H1 (cell line): ENCODE data around the gene CENPO. TPM values are rescaled to one million over a fixed set of nuclear protein-coding genes. Genes with fewer than 3 reads are reported as not detected.

Experiments
- CTCF ChIA-PET: fragments of 300-600 bp; sonication (Branson Sonifier 250); formaldehyde crosslinking; loops from one replicate; lab custom pipeline; 2021; ENCODE audit not compliant: partially characterized antibody; lab: Charles Lee
- POLR2A ChIA-PET: fragments of 300-600 bp; sonication (Branson Sonifier 250); formaldehyde crosslinking; loops from one replicate; lab custom pipeline; 2021; ENCODE audit warnings: inconsistent platforms; ENCODE audit not compliant: partially characterized antibody; lab: Charles Lee
- DNase-seq, 2 experiments: peaks; one replicate each; pipeline versions ENCODE4 v3.0.0 to v3.0.0-alpha.2; 2010 to 2022; ENCODE audit warnings: low spot score in 2 of 2, low read depth in 1 of 2, mixed read lengths in 1 of 2
- FAIRE-seq: peaks from 2 replicates; lab custom pipeline; 2011; peaks lifted over from hg19 to GRCh38; lab: Jason Lieb, UNC
- H2AFZ ChIP-seq: 2 replicates; pipeline ENCODE4 v1.8.1; 2012; ENCODE audit warnings: low read length, inconsistent platforms
- H2AK5ac ChIP-seq: 2 replicates; pipeline ENCODE4 v1.6.1; 2013; ENCODE audit warnings: low read depth, low read length
- H2BK120ac ChIP-seq: replicated peaks from 2 replicates; pipeline ENCODE3; 2013; ENCODE audit warnings: low read depth, low read length, inconsistent platforms
- H2BK12ac ChIP-seq: 2 replicates; pipeline ENCODE4 v1.6.1; 2013; ENCODE audit warnings: low read depth, low read length
- H2BK15ac ChIP-seq: 2 replicates; pipeline ENCODE4 v1.6.1; 2013; ENCODE audit warnings: low read length
- H2BK20ac ChIP-seq: 2 replicates; pipeline ENCODE4 v1.6.1; 2013; ENCODE audit warnings: low read length
- H2BK5ac ChIP-seq: 2 replicates; pipeline ENCODE4 v1.6.1; 2013; ENCODE audit warnings: low read depth, low read length
- H3K14ac ChIP-seq: 2 replicates; pipeline ENCODE4 v1.6.1; 2013; ENCODE audit warnings: inconsistent platforms; ENCODE audit not compliant: insufficient read length
- H3K18ac ChIP-seq: 2 replicates; pipeline ENCODE4 v1.6.1; 2013; ENCODE audit warnings: low read length; ENCODE audit errors: extremely low read depth
- H3K23ac ChIP-seq: 2 replicates; pipeline ENCODE4 v1.6.1; 2013; ENCODE audit warnings: inconsistent platforms; ENCODE audit not compliant: insufficient read length
- H3K23me2 ChIP-seq: 2 replicates; pipeline ENCODE4 v1.6.1; 2013; ENCODE audit warnings: low read depth, low read length
- H3K27ac ChIP-seq: 2 replicates; pipeline ENCODE4 v1.6.1; 2011; ENCODE audit warnings: low read depth, low read length, inconsistent platforms
- H3K27me3 ChIP-seq, 4 experiments: replicated peaks in 1 of 4; 1 replicate in 1 of 4; 2 replicates in 3 of 4; pipeline versions ENCODE4 v1.6.1 to v1.8.1; 2011 to 2013; ENCODE audit warnings: low read length in 3 of 4, mild to moderate bottlenecking in 3 of 4, inconsistent platforms in 2 of 4, mixed read lengths in 2 of 4, moderate library complexity in 1 of 4; ENCODE audit not compliant: control insufficient read depth in 3 of 4, insufficient read depth in 3 of 4; ENCODE audit errors: extremely low read depth in 1 of 4
- H3K36me3 ChIP-seq, 4 experiments: 2 replicates each; pipeline versions ENCODE4 v1.6.1 to v1.8.1; 2011 to 2013; ENCODE audit warnings: mild to moderate bottlenecking in 4 of 4, low read length in 3 of 4, moderate library complexity in 2 of 4, control low read depth in 1 of 4, inconsistent platforms in 1 of 4; ENCODE audit not compliant: insufficient read depth in 4 of 4, control insufficient read depth in 2 of 4
- H3K4ac ChIP-seq: replicated peaks from 2 replicates; pipeline ENCODE3; 2013; ENCODE audit warnings: low read length, low read depth, mixed read lengths, inconsistent platforms; ENCODE audit not compliant: insufficient read length
- H3K4me1 ChIP-seq, 4 experiments: replicated peaks in 1 of 4; 1 replicate in 1 of 4; 2 replicates in 3 of 4; pipeline versions ENCODE4 v1.6.1 to v1.8.1; 2011 to 2013; ENCODE audit warnings: low read length in 3 of 4, inconsistent platforms in 2 of 4, mixed read lengths in 1 of 4; ENCODE audit not compliant: insufficient read depth in 4 of 4, control insufficient read depth in 3 of 4
- H3K4me2 ChIP-seq, 2 experiments: 2 replicates each; pipeline versions ENCODE4 v1.6.1 to v1.8.1; 2011 to 2013; ENCODE audit warnings: low read depth in 2 of 2, low read length in 2 of 2, control low read depth in 1 of 2, inconsistent platforms in 1 of 2, mild to moderate bottlenecking in 1 of 2; ENCODE audit not compliant: insufficient read depth in 1 of 2
- H3K4me3 ChIP-seq, 4 experiments: fragments of 200-600, 300-600 bp in 1 of 4; sonication (generic), shearing (Covaris generic), sonication (Bioruptor Twin) in 1 of 4; 2 replicates each; pipeline versions ENCODE4 v1.5.1 to v1.8.1; 2011 to 2016; ENCODE audit warnings: low read length in 4 of 4, low read depth in 3 of 4, control low read depth in 2 of 4, inconsistent platforms in 2 of 4, mild to moderate bottlenecking in 2 of 4, mixed read lengths in 1 of 4, moderate library complexity in 1 of 4; ENCODE audit not compliant: insufficient read depth in 2 of 4; ENCODE audit errors: extremely low read depth in 1 of 4
- H3K56ac ChIP-seq: replicated peaks from 2 replicates; pipeline ENCODE3; 2013; ENCODE audit warnings: low read depth, mild to moderate bottlenecking, mixed read lengths, low read length, inconsistent platforms; ENCODE audit not compliant: insufficient read length
- H3K79me1 ChIP-seq: 2 replicates; pipeline ENCODE4 v1.6.1; 2013; ENCODE audit warnings: low read depth, low read length, control low read depth
- H3K79me2 ChIP-seq, 2 experiments: 2 replicates each; pipeline versions ENCODE4 v1.6.1 to v1.8.1; 2012 to 2013; ENCODE audit warnings: low read length in 2 of 2, mild to moderate bottlenecking in 2 of 2, inconsistent platforms in 1 of 2; ENCODE audit not compliant: insufficient read depth in 2 of 2, control insufficient read depth in 1 of 2
- H3K9ac ChIP-seq, 4 experiments: replicated peaks in 1 of 4; 1 replicate in 1 of 4; 2 replicates in 3 of 4; pipeline versions ENCODE4 v1.6.1 to v1.8.1; 2011 to 2013; ENCODE audit warnings: low read depth in 3 of 4, low read length in 3 of 4, control low read depth in 2 of 4, mild to moderate bottlenecking in 2 of 4, moderate library complexity in 2 of 4, inconsistent platforms in 1 of 4; ENCODE audit errors: extremely low read depth in 1 of 4
- H3K9me3 ChIP-seq, 2 experiments: 2 replicates each; pipeline versions ENCODE4 v1.6.1 to v1.8.1; 2012 to 2013; ENCODE audit warnings: mild to moderate bottlenecking in 2 of 2, moderate library complexity in 2 of 2, control low read depth in 1 of 2, inconsistent platforms in 1 of 2, low read depth in 1 of 2, low read length in 1 of 2, mixed read lengths in 1 of 2; ENCODE audit not compliant: insufficient read depth in 2 of 2
- H4K20me1 ChIP-seq, 2 experiments: replicated peaks in 1 of 2; 2 replicates each; pipeline versions ENCODE3 to v1.8.1; 2011 to 2013; ENCODE audit warnings: inconsistent platforms in 2 of 2, low read length in 2 of 2, mild to moderate bottlenecking in 1 of 2; ENCODE audit not compliant: insufficient read depth in 2 of 2, control insufficient read depth in 1 of 2
- H4K5ac ChIP-seq: 2 replicates; pipeline ENCODE4 v1.6.1; 2013; ENCODE audit warnings: low read length, low read depth, mixed read lengths, inconsistent platforms; ENCODE audit not compliant: insufficient read length
- H4K8ac ChIP-seq: 2 replicates; pipeline ENCODE4 v1.8.0; 2013; ENCODE audit warnings: mild to moderate bottlenecking, moderate library complexity, low read length, inconsistent platforms; ENCODE audit not compliant: insufficient read depth; ENCODE audit errors: extremely low read depth
- H4K91ac ChIP-seq: replicated peaks from 2 replicates; pipeline ENCODE3; 2013; ENCODE audit warnings: low read length, mixed read lengths, inconsistent platforms; ENCODE audit not compliant: insufficient read length
- SIN3A ChIP-seq, 2 experiments: IDR thresholded peaks in 1 of 2; conservative IDR thresholded peaks in 1 of 2; 2 replicates each; pipeline ENCODE4 v1.6.1; 2011 to 2012; ENCODE audit warnings: low read length in 2 of 2, improper control_type of control experiment in 1 of 2, low read depth in 1 of 2, mild to moderate bottlenecking in 1 of 2
- WGBS, 2 experiments: shearing (Covaris generic) in 1 of 2; methylation state at CpG; one replicate each; pipeline versions ENCODE4 v1.1.6 to v1.1.7; 2013 to 2015; ENCODE audit warnings: low lambda C conversion rate in 2 of 2, mixed read lengths in 2 of 2, inconsistent platforms in 1 of 2, low coverage in 1 of 2, missing lambda C conversion rate in 1 of 2; ENCODE audit not compliant: insufficient replicate concordance in 2 of 2, insufficient coverage in 1 of 2, insufficient read length in 1 of 2; ENCODE audit errors: extremely low coverage in 1 of 2, missing lambda C conversion rate in 1 of 2; 5-methylcytosine and 5-hydroxymethylcytosine counted together
- polyA plus RNA-seq, 7 experiments: library from polyadenylated mRNA; depleted of rRNA in 3 of 7; stranded (reverse) in 5 of 7; unstranded in 2 of 7; fragments of >200 nt in 5 of 7; fragments of 200-250 nt in 2 of 7; gene quantifications; 1 replicate in 5 of 7; 2 replicates in 1 of 7; 4 replicates in 1 of 7; pipeline versions ENCODE4 v1.2.1 to v1.2.3, GENCODE V29; 2011 to 2013; ENCODE audit warnings: missing spikeins in 2 of 7, mixed read lengths in 2 of 7
- total RNA-seq: library from RNA; stranded (reverse); fragmentation: NEBNext Ultra II Directional; extraction: Animal tissue kit (Norgen Biotek cat#: 25700); gene quantifications from 2 replicates; pipeline ENCODE4 v1.2.1, GENCODE V29; 2021

CENPO gene
- total and polyA plus RNA-seq, 2 of the 8 experiments (the other 6 are each of a cell fraction or from before 2014, with no cell fraction given), result 34.4 to 46.3 TPM

DNA sequence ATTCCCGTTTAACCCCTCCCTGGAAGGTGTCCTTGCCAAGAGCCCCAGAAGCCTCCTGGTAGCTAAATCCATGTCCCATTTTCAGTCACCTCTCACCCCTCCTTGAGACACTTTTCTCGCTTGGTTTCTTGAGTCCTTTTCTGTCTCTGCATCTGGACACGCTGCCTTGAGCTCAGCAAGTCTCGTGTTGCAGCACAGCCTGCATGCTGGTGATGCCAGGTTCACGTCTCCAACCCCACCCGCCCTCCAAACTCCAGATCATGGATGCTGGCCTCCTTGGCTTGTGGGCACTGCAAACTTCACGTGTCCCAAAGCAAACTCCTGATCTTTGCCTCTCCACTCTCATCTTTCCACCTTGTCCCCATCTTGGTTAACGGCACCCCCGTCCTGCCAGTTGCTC, 39.3 kb downstream of the CENPO start:
- no peak overlapping the region for H2AFZ ChIP-seq
- H3K4me3 ChIP-seq, result no peak overlapping the region
- H2BK20ac ChIP-seq, result no peak overlapping the region
- H2BK12ac ChIP-seq, result peak overlapping the region; percentile 87; the same call in 1 of the 2 replicates
- no peak overlapping the region for H3K14ac ChIP-seq
- H4K5ac ChIP-seq, result no peak overlapping the region
- no peak for TF ChIP-seq SIN3A (conservative IDR thresholded peaks at IDR 0.05 in 1 of 2, IDR thresholded peaks at IDR 0.05 in 1 of 2; ENCODE audit: low read depth in 1 of 2, low read length in 2 of 2)
- no peak overlapping the region for H2BK120ac ChIP-seq
- no peak for DNase-seq
- no peaks in the 10 kb centered on the region; the same call in 1 of the 2 replicates for H3K79me1 ChIP-seq
- no peak overlapping the region for H4K8ac ChIP-seq
- peak overlapping the region; percentile 88 for H2BK5ac ChIP-seq
- no peaks in the 10 kb centered on the region for H4K20me1 ChIP-seq
- FAIRE-seq, result no peak
- no peak overlapping the region for H2BK15ac ChIP-seq
- no peak overlapping the region for H4K91ac ChIP-seq
- peak overlapping the region; percentile 87 for H3K18ac ChIP-seq
- no peak overlapping the region for H3K27ac ChIP-seq
- no peaks in the 10 kb centered on the region for H3K27me3 ChIP-seq
- WGBS, 2 experiments, result 76% methylated on average over 9 of the region's 9 CpGs; no CpG with 5 or more reads in 1 of the 2 experiments
- POLR2A ChIA-PET, result interaction anchor here (1.6 kb wide), 1 partner anchor 10 kb away, joined by 6 read pairs; no protein-coding TSS in a partner anchor
- H3K23me2 ChIP-seq, result 0 out of 2 replicates have a peak, but pooled peaks cover 2% of the 10 kb centered on the region
- 0 out of 4 replicates have a peak overlapping the region, but pooled peaks of 1 of the 2 experiments have one; percentile 0 for H3K4me2 ChIP-seq
- H3K4ac ChIP-seq, result no peak overlapping the region
- 0 out of 2 replicates have a peak overlapping the region, but pooled peaks have one; percentile 75 for H2AK5ac ChIP-seq
- peaks cover 2 to 13% of the 10 kb centered on the region in 2 experiments; a peak in 1 of 4 replicates for H3K9me3 ChIP-seq
- no peaks in the 10 kb centered on the region; a peak in 1 of 4 replicates for H3K79me2 ChIP-seq
- H3K56ac ChIP-seq, result no peak overlapping the region
- H3K9ac ChIP-seq, result no peak overlapping the region
- H3K23ac ChIP-seq, result no peak overlapping the region
- peaks cover 2 to 18% (median 9%) of the 10 kb centered on the region in 4 experiments; a peak in 6 of 7 replicates for H3K4me1 ChIP-seq
- H3K36me3 ChIP-seq, result peaks cover 0 to 16% (median 2%) of the 10 kb centered on the region in 4 experiments; a peak in 4 of 8 replicates
- CTCF ChIA-PET, result interaction anchor here (0.6 to 2.6 kb wide), 8 partner anchors 11 to 423 kb away, joined by 3 to 13 read pairs (median 4); no protein-coding TSS in a partner anchor
